Panc1 (cell line): ENCODE results near the gene CYS1. TPM values are rescaled to one million over a fixed set of nuclear protein-coding genes. Genes with fewer than 3 reads are reported as not detected.

ENCODE experiments used
- ATAC-seq: fragments of 200-7000 bp; cut with Tn5 transposase; 2 replicates; pipeline ENCODE4 v1.9.1; 2020; ENCODE audit warnings: mild to moderate bottlenecking, moderate library complexity
- BruUV-seq: library from RNA; stranded (reverse); fragments of 400-500 nt; replicated peaks from 2 replicates; lab custom pipeline; 2021; lab: Mats Ljungman, UMichigan
- CTCF ChIA-PET: fragments of 300-600 bp; sonication (Branson Sonifier 250); formaldehyde crosslinking; loops from one replicate; lab custom pipeline; 2022; ENCODE audit warnings: antibody characterized with exemption; lab: Charles Lee
- POLR2A ChIA-PET: fragments of 300-600 bp; sonication (Branson Sonifier 250); formaldehyde crosslinking; loops from one replicate; lab custom pipeline; 2022; ENCODE audit warnings: antibody characterized with exemption; lab: Charles Lee
- DNase-seq: peaks from one replicate; pipeline ENCODE4 v3.0.0-alpha.2; 2010; ENCODE audit warnings: low read depth, low spot score
- H3K27ac ChIP-seq: 2 replicates; pipeline ENCODE4 v1.5.1; 2011; ENCODE audit warnings: mild to moderate bottlenecking, low read length, inconsistent platforms
- H3K27me3 ChIP-seq: fragments of 200-500 bp; sonication (Bioruptor generic); 2 replicates; pipeline ENCODE4 v1.6.0; 2014; ENCODE audit warnings: low read length, inconsistent platforms; ENCODE audit not compliant: control insufficient read depth, insufficient read depth
- H3K36me3 ChIP-seq: fragments of 200-500 bp; sonication (Bioruptor generic); 2 replicates; pipeline ENCODE4 v1.5.1; 2014; ENCODE audit warnings: inconsistent platforms, mild to moderate bottlenecking, low read length, moderate library complexity; ENCODE audit not compliant: control insufficient read depth, insufficient read depth
- H3K4me1 ChIP-seq: 2 replicates; pipeline ENCODE4 v1.5.1; 2011; ENCODE audit warnings: inconsistent platforms, mild to moderate bottlenecking, low read length, moderate library complexity; ENCODE audit not compliant: control insufficient read depth, insufficient read depth
- H3K4me3 ChIP-seq, 2 experiments: 2 replicates each; pipeline ENCODE4 v1.5.1; 2011 to 2012; ENCODE audit warnings: low read depth in 2 of 2, low read length in 2 of 2, mild to moderate bottlenecking in 2 of 2, inconsistent platforms in 1 of 2, moderate library complexity in 1 of 2
- H3K9me3 ChIP-seq: fragments of 200-500 bp; sonication (Bioruptor generic); 2 replicates; pipeline ENCODE4 v1.5.1; 2014; ENCODE audit warnings: low read depth, mild to moderate bottlenecking, inconsistent platforms, low read length, moderate library complexity; ENCODE audit not compliant: control insufficient read depth, insufficient read depth
- POLR2AphosphoS5 ChIP-seq: IDR thresholded peaks from 2 replicates; pipeline ENCODE4 v1.6.1; 2012; ENCODE audit warnings: mild to moderate bottlenecking, low read depth, low read length, moderate library complexity
- SIN3A ChIP-seq: IDR thresholded peaks from 2 replicates; pipeline ENCODE4 v1.6.1; 2012; ENCODE audit warnings: low read depth, mild to moderate bottlenecking, low read length, moderate library complexity, borderline replicate concordance; ENCODE audit not compliant: insufficient read depth
- TCF7L2 ChIP-seq: IDR thresholded peaks from 2 replicates; pipeline ENCODE4 v1.6.1; 2011; ENCODE audit warnings: mild to moderate bottlenecking, low read depth, low read length, inconsistent platforms
- in situ Hi-C: cut with HindIII; loops from 2 replicates; pipeline ENCODE4 v1.10.0; 2016; ENCODE audit warnings: low sequenced_read_pairs, low pct_unique_long_range_greater_than_20kb
- intact Hi-C: fragments of 100-400 bp; cut with micrococcal nuclease; formaldehyde crosslinking; loops from one replicate; pipeline ENCODE4 v1.10.0; 2022; ENCODE audit not compliant: unreplicated experiment
- total RNA-seq: library from RNA; stranded (reverse); gene quantifications from one replicate; pipeline ENCODE4 v1.2.1, GENCODE V29; 2021; ENCODE audit not compliant: unreplicated experiment
- TF ChIP-seq, protein P1 (sequence below): fragments of 450-650 bp; IDR thresholded peaks from 2 replicates; pipeline ENCODE4 v1.5.1; 2017; ENCODE audit warnings: mild to moderate bottlenecking
- TF ChIP-seq, protein P2 (sequence below), 2 experiments: IDR thresholded peaks; 2 replicates each; pipeline ENCODE4 v1.6.1; 2011 to 2012; ENCODE audit warnings: low read depth in 2 of 2, control low read depth in 1 of 2, low read length in 1 of 2, mild to moderate bottlenecking in 1 of 2, moderate library complexity in 1 of 2; ENCODE audit not compliant: insufficient read depth in 1 of 2

Gene CYS1
- total RNA-seq, 1 experiment from 2014 or later = 20.4 TPM

DNA sequence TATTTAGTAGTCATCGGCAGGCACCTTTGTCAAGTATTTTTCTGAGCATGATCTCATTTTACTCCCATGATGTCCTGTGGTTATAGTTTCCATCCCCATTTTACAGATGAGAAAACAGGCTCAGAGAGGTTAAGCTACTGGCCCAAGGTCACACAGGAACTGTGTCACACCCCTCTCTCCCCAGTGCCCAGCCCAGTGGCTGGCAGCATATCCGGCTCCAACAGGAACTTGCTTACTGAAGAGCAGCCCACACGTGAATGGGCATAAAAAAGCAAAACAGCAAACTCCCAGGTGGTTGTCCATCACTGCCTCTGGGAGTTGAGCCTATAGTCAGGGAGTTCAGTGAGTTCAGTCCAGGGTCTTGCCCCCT lies 45.2 kb downstream of the CYS1 start:
- BruUV-seq = no TSS peak
- H3K9me3 ChIP-seq = no peaks in the 10 kb centered on the region
- DNase-seq = no peak
- H3K4me1 ChIP-seq = peaks cover 12% of the 10 kb centered on the region
- in situ Hi-C loops = no loop called here
- no peaks in the 10 kb centered on the region for H3K27me3 ChIP-seq
- ATAC-seq = no peak
- CTCF ChIA-PET = interaction anchor here (0.8 to 1.9 kb wide), 2 partner anchors 51 to 190 kb away, joined by 3 to 10 read pairs; no protein-coding TSS in a partner anchor
- POLR2A ChIA-PET = no interaction called here
- TF ChIP-seq, protein P1, sequence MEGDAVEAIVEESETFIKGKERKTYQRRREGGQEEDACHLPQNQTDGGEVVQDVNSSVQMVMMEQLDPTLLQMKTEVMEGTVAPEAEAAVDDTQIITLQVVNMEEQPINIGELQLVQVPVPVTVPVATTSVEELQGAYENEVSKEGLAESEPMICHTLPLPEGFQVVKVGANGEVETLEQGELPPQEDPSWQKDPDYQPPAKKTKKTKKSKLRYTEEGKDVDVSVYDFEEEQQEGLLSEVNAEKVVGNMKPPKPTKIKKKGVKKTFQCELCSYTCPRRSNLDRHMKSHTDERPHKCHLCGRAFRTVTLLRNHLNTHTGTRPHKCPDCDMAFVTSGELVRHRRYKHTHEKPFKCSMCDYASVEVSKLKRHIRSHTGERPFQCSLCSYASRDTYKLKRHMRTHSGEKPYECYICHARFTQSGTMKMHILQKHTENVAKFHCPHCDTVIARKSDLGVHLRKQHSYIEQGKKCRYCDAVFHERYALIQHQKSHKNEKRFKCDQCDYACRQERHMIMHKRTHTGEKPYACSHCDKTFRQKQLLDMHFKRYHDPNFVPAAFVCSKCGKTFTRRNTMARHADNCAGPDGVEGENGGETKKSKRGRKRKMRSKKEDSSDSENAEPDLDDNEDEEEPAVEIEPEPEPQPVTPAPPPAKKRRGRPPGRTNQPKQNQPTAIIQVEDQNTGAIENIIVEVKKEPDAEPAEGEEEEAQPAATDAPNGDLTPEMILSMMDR = no peak
- TF ChIP-seq SIN3A = no peak
- H3K4me3 ChIP-seq = no peak overlapping the region
- intact Hi-C loops = no loop called here
- no peak overlapping the region; the same call in 1 of the 2 replicates for H3K27ac ChIP-seq
- H3K36me3 ChIP-seq = no peaks in the 10 kb centered on the region

- H3K4me3 ChIP-seq = no peak overlapping the region
- DNase-seq (no peak), ATAC-seq (no peak)
- no peaks in the 10 kb centered on the region for H3K27me3 ChIP-seq
- in situ Hi-C loops (no loop called here), intact Hi-C loops (no loop called here)
- no peaks in the 10 kb centered on the region for H3K9me3 ChIP-seq
- CTCF ChIA-PET = interaction anchor here (0.8 kb wide), 1 partner anchor 191 kb away, joined by 3 read pairs; no protein-coding TSS in a partner anchor
- TF ChIP-seq, protein P1 = no peak
- TF ChIP-seq POLR2AphosphoS5 (no peak), TCF7L2 (no peak), SIN3A (no peak)
- TF ChIP-seq, protein P2, sequence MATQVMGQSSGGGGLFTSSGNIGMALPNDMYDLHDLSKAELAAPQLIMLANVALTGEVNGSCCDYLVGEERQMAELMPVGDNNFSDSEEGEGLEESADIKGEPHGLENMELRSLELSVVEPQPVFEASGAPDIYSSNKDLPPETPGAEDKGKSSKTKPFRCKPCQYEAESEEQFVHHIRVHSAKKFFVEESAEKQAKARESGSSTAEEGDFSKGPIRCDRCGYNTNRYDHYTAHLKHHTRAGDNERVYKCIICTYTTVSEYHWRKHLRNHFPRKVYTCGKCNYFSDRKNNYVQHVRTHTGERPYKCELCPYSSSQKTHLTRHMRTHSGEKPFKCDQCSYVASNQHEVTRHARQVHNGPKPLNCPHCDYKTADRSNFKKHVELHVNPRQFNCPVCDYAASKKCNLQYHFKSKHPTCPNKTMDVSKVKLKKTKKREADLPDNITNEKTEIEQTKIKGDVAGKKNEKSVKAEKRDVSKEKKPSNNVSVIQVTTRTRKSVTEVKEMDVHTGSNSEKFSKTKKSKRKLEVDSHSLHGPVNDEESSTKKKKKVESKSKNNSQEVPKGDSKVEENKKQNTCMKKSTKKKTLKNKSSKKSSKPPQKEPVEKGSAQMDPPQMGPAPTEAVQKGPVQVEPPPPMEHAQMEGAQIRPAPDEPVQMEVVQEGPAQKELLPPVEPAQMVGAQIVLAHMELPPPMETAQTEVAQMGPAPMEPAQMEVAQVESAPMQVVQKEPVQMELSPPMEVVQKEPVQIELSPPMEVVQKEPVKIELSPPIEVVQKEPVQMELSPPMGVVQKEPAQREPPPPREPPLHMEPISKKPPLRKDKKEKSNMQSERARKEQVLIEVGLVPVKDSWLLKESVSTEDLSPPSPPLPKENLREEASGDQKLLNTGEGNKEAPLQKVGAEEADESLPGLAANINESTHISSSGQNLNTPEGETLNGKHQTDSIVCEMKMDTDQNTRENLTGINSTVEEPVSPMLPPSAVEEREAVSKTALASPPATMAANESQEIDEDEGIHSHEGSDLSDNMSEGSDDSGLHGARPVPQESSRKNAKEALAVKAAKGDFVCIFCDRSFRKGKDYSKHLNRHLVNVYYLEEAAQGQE (IDR thresholded peaks at IDR 0.05; ENCODE audit: insufficient read depth in 1 of 2, low read depth in 2 of 2, low read length in 1 of 2) = no peak
- H3K36me3 ChIP-seq = no peaks in the 10 kb centered on the region
- POLR2A ChIA-PET = no interaction called here
- no TSS peak for BruUV-seq
- peaks cover 12% of the 10 kb centered on the region for H3K4me1 ChIP-seq
- no peak overlapping the region for H3K27ac ChIP-seq
These were observed 45.7 kb downstream of the CYS1 start for GRCh38 chr2:10034333-10035052.
